RWPE2 (cell line): ENCODE data around the gene HPGDS.

Experiments used
- ATAC-seq: fragments of 200-7000 bp; cut with Tn5 transposase; 3 replicates; pipeline ENCODE4 v1.9.1; 2021; ENCODE audit warnings: low read depth
- DNase-seq: peaks from one replicate; pipeline ENCODE4 v3.0.0-alpha.2; 2020; ENCODE audit warnings: low spot score
- H3K27ac ChIP-seq: fragments of 450-650 bp; 2 replicates; pipeline ENCODE4 v1.5.1; 2017; ENCODE audit warnings: mild to moderate bottlenecking; ENCODE audit not compliant: poor library complexity, severe bottlenecking
- H3K27me3 ChIP-seq: fragments of 250-450 bp; sonication (Bioruptor Pico); 2 replicates; pipeline ENCODE4 v1.5.1; 2021; ENCODE audit warnings: mild to moderate bottlenecking, moderate library complexity; ENCODE audit not compliant: insufficient read depth, poor library complexity, severe bottlenecking
- H3K36me3 ChIP-seq: fragments of 250-450 bp; sonication (Bioruptor Pico); 2 replicates; pipeline ENCODE4 v1.5.1; 2020; ENCODE audit warnings: low read depth, mild to moderate bottlenecking, moderate library complexity
- H3K4me1 ChIP-seq: fragments of 250-450 bp; sonication (Bioruptor Pico); 2 replicates; pipeline ENCODE4 v1.5.1; 2021; ENCODE audit warnings: mild to moderate bottlenecking, moderate library complexity; ENCODE audit not compliant: insufficient read depth, poor library complexity, severe bottlenecking
- H3K4me3 ChIP-seq: fragments of 250-450 bp; sonication (Bioruptor Pico); 2 replicates; pipeline ENCODE4 v1.5.1; 2021; ENCODE audit warnings: mild to moderate bottlenecking, moderate library complexity; ENCODE audit not compliant: severe bottlenecking
- H3K9me3 ChIP-seq: fragments of 250-450 bp; sonication (Bioruptor Pico); 2 replicates; pipeline ENCODE4 v1.5.1; 2021; ENCODE audit warnings: mild to moderate bottlenecking, moderate library complexity; ENCODE audit not compliant: severe bottlenecking
- TF ChIP-seq, protein P1 (sequence below): fragments of 450-650 bp; IDR thresholded peaks from one replicate; pipeline ENCODE4 v1.5.1; 2017; ENCODE audit warnings: mild to moderate bottlenecking, moderate library complexity; ENCODE audit not compliant: poor library complexity, severe bottlenecking

HPGDS gene

DNA sequence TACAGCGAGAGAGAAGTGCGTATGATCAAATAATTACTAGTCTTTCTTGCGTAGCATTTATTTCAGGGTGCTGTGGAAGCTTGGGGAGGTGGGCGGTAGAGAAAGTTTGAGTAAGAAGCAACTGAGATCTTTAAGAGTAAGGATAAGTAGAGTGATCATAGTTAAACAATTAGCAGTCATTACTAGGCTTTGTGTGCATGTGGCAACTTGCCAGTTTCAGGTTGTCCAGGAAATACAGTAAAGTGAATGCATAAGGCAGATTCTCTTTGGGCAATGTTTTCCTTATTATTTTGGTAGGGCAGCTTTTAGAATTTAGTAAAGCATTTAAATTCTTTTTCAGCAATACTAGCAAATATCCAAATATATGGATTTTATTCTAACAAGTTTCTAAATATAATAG lies 57.0 kb downstream of the HPGDS start:
- H3K9me3 ChIP-seq: no peaks in the 10 kb centered on the region
- DNase-seq: no peak
- H3K27ac ChIP-seq: no peak overlapping the region
- H3K27me3 ChIP-seq: no peaks in the 10 kb centered on the region
- peaks cover 84% of the 10 kb centered on the region for H3K36me3 ChIP-seq
- no peak for ATAC-seq
- H3K4me3 ChIP-seq: no peak overlapping the region
- TF ChIP-seq, protein P1, sequence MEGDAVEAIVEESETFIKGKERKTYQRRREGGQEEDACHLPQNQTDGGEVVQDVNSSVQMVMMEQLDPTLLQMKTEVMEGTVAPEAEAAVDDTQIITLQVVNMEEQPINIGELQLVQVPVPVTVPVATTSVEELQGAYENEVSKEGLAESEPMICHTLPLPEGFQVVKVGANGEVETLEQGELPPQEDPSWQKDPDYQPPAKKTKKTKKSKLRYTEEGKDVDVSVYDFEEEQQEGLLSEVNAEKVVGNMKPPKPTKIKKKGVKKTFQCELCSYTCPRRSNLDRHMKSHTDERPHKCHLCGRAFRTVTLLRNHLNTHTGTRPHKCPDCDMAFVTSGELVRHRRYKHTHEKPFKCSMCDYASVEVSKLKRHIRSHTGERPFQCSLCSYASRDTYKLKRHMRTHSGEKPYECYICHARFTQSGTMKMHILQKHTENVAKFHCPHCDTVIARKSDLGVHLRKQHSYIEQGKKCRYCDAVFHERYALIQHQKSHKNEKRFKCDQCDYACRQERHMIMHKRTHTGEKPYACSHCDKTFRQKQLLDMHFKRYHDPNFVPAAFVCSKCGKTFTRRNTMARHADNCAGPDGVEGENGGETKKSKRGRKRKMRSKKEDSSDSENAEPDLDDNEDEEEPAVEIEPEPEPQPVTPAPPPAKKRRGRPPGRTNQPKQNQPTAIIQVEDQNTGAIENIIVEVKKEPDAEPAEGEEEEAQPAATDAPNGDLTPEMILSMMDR: no peak
- H3K4me1 ChIP-seq: no peaks in the 10 kb centered on the region

DNA sequence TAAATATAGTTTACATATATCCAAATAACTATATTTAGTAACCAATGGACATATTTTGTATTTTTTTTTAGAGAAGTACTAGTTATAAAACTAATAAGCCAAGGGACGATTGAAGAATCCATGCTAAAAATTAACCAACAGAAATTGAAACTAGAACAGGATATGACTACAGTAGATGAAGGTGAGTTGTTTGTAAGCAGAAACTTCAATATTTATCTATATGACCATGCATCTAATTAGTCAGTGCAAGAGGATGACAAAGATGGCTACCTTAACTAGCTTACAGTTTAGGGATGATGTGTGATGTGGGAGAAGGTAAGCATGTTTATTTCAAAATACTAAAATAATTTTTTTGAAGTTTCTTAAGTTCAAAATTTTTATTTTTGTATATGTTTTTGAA lies 57.7 kb downstream of the HPGDS start:
- ATAC-seq: no peak

DNA sequence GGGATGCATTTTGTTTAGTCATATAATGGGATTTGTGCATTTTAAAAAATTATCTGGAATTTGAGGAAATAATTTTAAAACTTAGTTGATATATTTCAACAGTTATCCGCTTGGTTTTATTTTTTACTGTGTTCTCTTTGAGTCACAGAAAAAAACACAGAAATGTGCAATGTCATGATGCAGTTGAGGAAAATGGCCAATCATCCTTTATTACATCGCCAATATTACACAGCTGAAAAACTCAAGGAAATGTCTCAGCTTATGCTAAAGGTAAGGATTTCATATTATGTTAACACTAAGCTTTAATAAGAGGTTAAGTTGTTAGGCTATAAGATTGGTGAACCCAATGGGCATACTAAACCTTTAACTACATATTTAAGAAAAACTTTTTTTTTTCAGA lies 63.9 kb downstream of the HPGDS start:
- Histone ChIP-seq H3K9me3 (no peaks in the 10 kb centered on the region), H3K4me1 (no peaks in the 10 kb centered on the region), H3K27me3 (no peaks in the 10 kb centered on the region), H3K27ac (no peak overlapping the region), H3K36me3 (peaks cover 97% of the 10 kb centered on the region), H3K4me3 (no peak overlapping the region)
- DNase-seq: no peak
- TF ChIP-seq, protein P1: no peak
- no peak for ATAC-seq

More for the DNA sequence above, 57.7 kb downstream of the HPGDS start:
- Histone ChIP-seq H3K4me3 (no peak overlapping the region), H3K27ac (no peak overlapping the region), H3K36me3 (peaks cover 84% of the 10 kb centered on the region), H3K9me3 (no peaks in the 10 kb centered on the region), H3K27me3 (no peaks in the 10 kb centered on the region), H3K4me1 (no peaks in the 10 kb centered on the region)
- TF ChIP-seq, protein P1: no peak
- no peak for DNase-seq

DNA sequence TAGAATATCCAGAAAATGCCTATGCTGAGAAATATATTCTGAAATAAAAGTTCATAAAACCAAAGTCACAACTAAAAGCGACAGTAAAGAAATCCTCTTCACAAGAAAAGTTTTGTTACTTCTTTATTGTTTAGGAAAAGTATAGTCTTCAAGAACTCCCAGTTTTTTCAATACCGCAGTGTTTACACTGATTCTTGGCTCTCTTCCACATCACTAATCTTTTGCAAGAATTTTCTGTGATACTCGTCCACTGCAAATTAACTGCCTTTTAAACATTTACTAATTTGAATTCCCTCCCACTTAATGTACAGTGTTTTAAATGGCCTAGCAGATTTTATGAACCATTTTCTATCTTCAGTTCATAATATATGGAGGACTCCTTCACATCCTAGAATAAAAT lies 65.1 kb downstream of the HPGDS start:
- H3K4me1 ChIP-seq: no peaks in the 10 kb centered on the region
- DNase-seq (no peak), ATAC-seq (no peak)
- TF ChIP-seq, protein P1: no peak
- H3K9me3 ChIP-seq: no peaks in the 10 kb centered on the region
- no peaks in the 10 kb centered on the region for H3K27me3 ChIP-seq
- H3K36me3 ChIP-seq: peaks cover 95% of the 10 kb centered on the region
- H3K4me3 ChIP-seq: no peak overlapping the region
- no peak overlapping the region for H3K27ac ChIP-seq

DNA sequence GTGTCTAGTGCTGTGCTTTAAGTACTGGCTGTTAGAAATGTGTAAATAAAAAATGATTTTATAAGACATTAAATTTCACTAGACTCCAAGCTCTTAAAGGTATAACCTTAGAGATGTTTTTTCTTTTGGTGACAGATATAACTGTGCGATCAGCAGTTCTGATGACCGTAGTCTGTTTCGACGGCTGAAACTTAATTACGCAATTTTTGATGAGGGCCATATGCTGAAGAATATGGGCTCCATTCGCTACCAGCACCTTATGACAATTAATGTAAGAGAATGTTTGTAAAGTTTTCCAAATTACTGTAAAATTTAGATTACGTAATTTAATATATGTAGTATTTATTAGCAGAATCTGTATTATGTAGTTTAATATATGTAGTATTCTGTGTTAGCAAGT lies 66.4 kb downstream of the HPGDS start:
- no peaks in the 10 kb centered on the region for H3K4me1 ChIP-seq
- no peaks in the 10 kb centered on the region for H3K9me3 ChIP-seq
- no peak overlapping the region for H3K4me3 ChIP-seq
- no peak overlapping the region for H3K27ac ChIP-seq
- H3K27me3 ChIP-seq: no peaks in the 10 kb centered on the region
- H3K36me3 ChIP-seq: peaks cover 97% of the 10 kb centered on the region
- TF ChIP-seq, protein P1: no peak
- no peak for ATAC-seq
- no peak for DNase-seq
